ENCODE measurements around the gene INF2.

Gene INF2

DNA sequence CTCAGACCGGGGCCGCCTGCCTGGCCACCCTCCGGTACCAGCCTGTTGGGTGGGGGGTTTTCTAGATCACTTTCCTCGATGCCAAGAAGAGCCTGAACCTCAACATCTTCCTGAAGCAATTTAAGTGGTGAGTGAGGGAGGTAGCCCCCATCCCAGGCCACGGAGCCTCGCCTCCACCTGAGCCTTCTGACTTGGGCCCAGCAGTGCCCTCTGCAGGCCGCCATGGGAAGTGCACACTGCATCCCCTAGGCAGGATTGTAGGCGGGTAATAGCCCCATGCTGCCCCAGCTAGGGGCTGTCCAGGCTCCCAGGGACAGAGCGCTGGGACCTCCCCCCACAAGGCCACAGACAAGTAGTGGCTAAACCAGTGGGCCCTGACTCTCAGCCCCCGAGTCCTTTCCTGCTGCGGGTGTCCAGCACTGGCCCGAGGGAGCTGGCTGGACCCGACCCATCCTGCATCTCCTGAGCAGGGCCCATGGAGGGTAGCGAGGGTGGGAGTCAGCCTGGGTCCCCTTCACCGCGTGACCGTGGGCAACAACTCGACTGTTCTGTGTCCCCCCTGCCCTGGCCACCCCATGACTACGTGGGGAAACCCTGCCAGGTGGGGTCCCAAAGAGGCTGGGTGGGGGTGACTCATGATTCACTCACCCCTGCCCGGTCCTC is 19.3 kb downstream of the INF2 start:
- peak; percentile 99 for TF ChIP-seq CTCF (IDR thresholded peaks at IDR 0.05; ENCODE audit: low read depth, low read length, missing control alignments)
- in situ Hi-C loops (cut with HindIII; ENCODE audit: low sequenced_read_pairs): no loop called here
- H3K4me3 ChIP-seq (ENCODE audit: low read depth, low read length): no peak overlapping the region
- DNase-seq (ENCODE audit: low read depth): no peak

GRCh38 chr14:104709387-104710039 is 20.1 kb downstream of the INF2 start:
- no peak for TF ChIP-seq CTCF (IDR thresholded peaks at IDR 0.05; ENCODE audit: low read depth, low read length, missing control alignments)
- no peak overlapping the region for H3K4me3 ChIP-seq (ENCODE audit: low read depth, low read length)
- in situ Hi-C loops (cut with HindIII; ENCODE audit: low sequenced_read_pairs): no loop called here
- no peak for DNase-seq (ENCODE audit: low read depth)

GRCh38 chr14:104710071-104710735 is 20.8 kb downstream of the INF2 start:
- TF ChIP-seq CTCF (IDR thresholded peaks at IDR 0.05; ENCODE audit: low read depth, low read length, missing control alignments): no peak
- DNase-seq (ENCODE audit: low read depth): no peak
- no peak overlapping the region for H3K4me3 ChIP-seq (ENCODE audit: low read depth, low read length)
- in situ Hi-C loops (cut with HindIII; ENCODE audit: low sequenced_read_pairs): no loop called here

- no peak overlapping the region for H3K4me3 ChIP-seq (ENCODE audit: low read depth, low read length)
- TF ChIP-seq CTCF (IDR thresholded peaks at IDR 0.05; ENCODE audit: low read depth, low read length, missing control alignments): no peak
- no peak for DNase-seq (ENCODE audit: low read depth)
- in situ Hi-C loops (cut with HindIII; ENCODE audit: low sequenced_read_pairs): no loop called here
Measured at GRCh38 chr14:104712881-104713734, 23.7 kb downstream of the INF2 start.

DNA sequence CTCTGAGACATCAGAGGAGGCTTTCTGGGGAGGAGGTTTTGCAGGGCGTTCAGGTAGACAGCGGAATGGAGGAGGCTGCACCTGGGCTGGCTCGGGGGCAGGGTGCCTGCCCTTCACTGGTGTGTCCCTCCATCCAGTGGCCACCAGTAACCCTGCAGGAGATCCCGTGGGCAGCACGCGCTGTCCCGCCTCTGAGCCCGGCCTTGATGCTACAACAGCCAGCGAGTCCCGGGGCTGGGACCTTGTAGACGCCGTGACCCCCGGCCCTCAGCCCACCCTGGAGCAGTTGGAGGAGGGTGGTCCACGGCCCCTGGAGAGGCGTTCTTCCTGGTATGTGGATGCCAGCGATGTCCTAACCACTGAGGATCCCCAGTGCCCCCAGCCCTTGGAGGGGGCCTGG is 24.6 kb downstream of the INF2 start:
- TF ChIP-seq CTCF (IDR thresholded peaks at IDR 0.05; ENCODE audit: low read depth, low read length, missing control alignments): no peak
- in situ Hi-C loops (cut with HindIII; ENCODE audit: low sequenced_read_pairs): no loop called here
- DNase-seq (ENCODE audit: low read depth): no peak
- no peak overlapping the region for H3K4me3 ChIP-seq (ENCODE audit: low read depth, low read length)

DNA sequence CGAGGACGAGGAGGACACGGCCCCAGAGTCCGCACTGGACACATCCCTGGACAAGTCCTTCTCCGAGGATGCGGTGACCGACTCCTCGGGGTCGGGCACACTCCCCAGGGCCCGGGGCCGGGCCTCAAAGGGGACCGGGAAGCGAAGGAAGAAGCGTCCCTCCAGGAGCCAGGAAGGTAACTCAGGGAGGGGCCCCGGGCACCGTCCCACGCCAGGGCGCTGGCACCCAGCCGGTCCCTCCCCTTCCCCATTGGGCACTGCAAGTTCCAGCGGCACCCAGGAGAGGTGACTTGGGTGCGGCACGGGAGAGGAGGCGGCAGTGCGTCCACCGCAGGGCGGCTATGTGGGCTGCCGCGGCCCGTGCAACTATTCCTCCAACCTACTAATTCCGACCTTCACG is 25.3 kb downstream of the INF2 start:
- in situ Hi-C loops (cut with HindIII; ENCODE audit: low sequenced_read_pairs): no loop called here
- no peak overlapping the region for H3K4me3 ChIP-seq (ENCODE audit: low read depth, low read length)
- no peak for TF ChIP-seq CTCF (IDR thresholded peaks at IDR 0.05; ENCODE audit: low read depth, low read length, missing control alignments)
- DNase-seq (ENCODE audit: low read depth): no peak
